Gastrocnemius medialis (tissue), 4 donors: ENCODE measurements around the gene DISC1. TPM values are rescaled to one million over a fixed set of nuclear protein-coding genes. Genes with fewer than 3 reads are reported as not detected.

ENCODE experiments used
- ATAC-seq, 2 donors: fragments of 150-250 bp; one replicate each; pipeline ENCODE4 v1.9.1; 2016
- DNase-seq, 2 donors: peaks; one replicate each; pipeline ENCODE4 v3.0.0-alpha.2; 2019
- H3K27ac ChIP-seq, 4 donors: fragments of 200-600 bp; sonication (generic); 1 replicate in 1 of 4; 2 replicates in 3 of 4; pipeline ENCODE4 v1.5.1; 2016 to 2018; ENCODE audit warnings: mild to moderate bottlenecking in 2 of 4, moderate library complexity in 1 of 4
- H3K27me3 ChIP-seq, 3 donors: fragments of 200-600 bp; sonication (generic) in 2 of 3; 1 replicate in 1 of 3; 2 replicates in 2 of 3; pipeline versions ENCODE4 v1.5.1 to v1.6.0; 2016 to 2019; ENCODE audit warnings: mild to moderate bottlenecking in 1 of 3, moderate library complexity in 1 of 3
- H3K36me3 ChIP-seq, 2 donors: fragments of 200-600 bp; sonication (generic) in 1 of 2; one replicate each; pipeline ENCODE4 v1.5.1; 2017 to 2018
- H3K4me1 ChIP-seq, 2 donors: fragments of 200-600 bp; sonication (generic) in 1 of 2; one replicate each; pipeline ENCODE4 v1.5.1; 2016 to 2017; ENCODE audit warnings: mild to moderate bottlenecking in 2 of 2
- H3K4me3 ChIP-seq, 4 donors: fragments of 200-600 bp; sonication (generic) in 3 of 4; 1 replicate in 1 of 4; 2 replicates in 3 of 4; pipeline ENCODE4 v1.5.1; 2016 to 2019; ENCODE audit warnings: mild to moderate bottlenecking in 2 of 4
- H3K9me3 ChIP-seq, 3 donors: fragments of 200-600 bp; sonication (generic) in 2 of 3; 1 replicate in 1 of 3; 2 replicates in 2 of 3; pipeline ENCODE4 v1.5.1; 2016 to 2019
- CTCF ChIP-seq, 5 experiments: fragments of 450-650 bp in 3 of 5; fragments of 200-600 bp in 2 of 5; sonication (generic) in 2 of 5; IDR thresholded peaks in 4 of 5; conservative IDR thresholded peaks in 1 of 5; 1 replicate in 4 of 5; 2 replicates in 1 of 5; pipeline ENCODE4 v1.5.1; 2016 to 2019; ENCODE audit warnings: antibody characterized with exemption in 5 of 5, mild to moderate bottlenecking in 3 of 5, moderate library complexity in 3 of 5
- POLR2A ChIP-seq, 2 donors: fragments of 450-650 bp; IDR thresholded peaks; one replicate each; pipeline ENCODE4 v1.6.1; 2017; ENCODE audit warnings: antibody characterized with exemption in 2 of 2, mild to moderate bottlenecking in 2 of 2, moderate library complexity in 2 of 2
- in situ Hi-C, 4 donors: fragments of 200-750 bp; cut with MboI; loops; one replicate each; pipeline versions ENCODE4 v1.15.0 to v1.8.0; 2017; ENCODE audit warnings: low sequenced_read_pairs in 4 of 4
- intact Hi-C: fragments of 100-400 bp; cut with DNase I; formaldehyde crosslinking; loops from one replicate; pipeline ENCODE4 v1.15.1; 2023; ENCODE audit warnings: low total_unique reads
- total RNA-seq, 4 donors: library from RNA; depleted of rRNA; stranded (reverse); fragments of >200 nt; gene quantifications; one replicate each; pipeline versions ENCODE4 v1.1.0 to v1.2.3, GENCODE V29; 2016

Gene DISC1
- total RNA-seq, 4 donors from 2014 or later, result 2.3 to 5.8 (median 2.6) TPM

- peaks cover 7 to 10% of the 10 kb centered on the region in 2 donors for H3K4me1 ChIP-seq
- H3K27ac ChIP-seq, result no peak overlapping the region
- H3K36me3 ChIP-seq, result no peaks in the 10 kb centered on the region
- no peak for ATAC-seq
- H3K4me3 ChIP-seq, result no peak overlapping the region
- intact Hi-C loops, result no loop called here
- TF ChIP-seq POLR2A (IDR thresholded peaks at IDR 0.05), result no peak
- TF ChIP-seq CTCF (IDR thresholded peaks at IDR 0.05 in 4 of 5, conservative IDR thresholded peaks at IDR 0.05 in 1 of 5), result no peak
- no peak for DNase-seq
- H3K27me3 ChIP-seq, result no peaks in the 10 kb centered on the region
- no peaks in the 10 kb centered on the region for H3K9me3 ChIP-seq
- in situ Hi-C loops, result no loop called here
These were observed 57.0 kb downstream of the DISC1 start for GRCh38 chr1:231683439-231684165.

- in situ Hi-C loops (no loop called here), intact Hi-C loops (no loop called here)
- Histone ChIP-seq H3K4me3 (no peak overlapping the region), H3K4me1 (peaks cover 7 to 10% of the 10 kb centered on the region in 2 donors), H3K27ac (peak overlapping the region in 2 of 4 donors; percentile 49 to 57), H3K36me3 (no peaks in the 10 kb centered on the region), H3K27me3 (no peaks in the 10 kb centered on the region), H3K9me3 (no peaks in the 10 kb centered on the region)
- peak; percentile 20 to 58 for DNase-seq
- TF ChIP-seq CTCF (IDR thresholded peaks at IDR 0.05 in 4 of 5, conservative IDR thresholded peaks at IDR 0.05 in 1 of 5), result no peak
- no peak for TF ChIP-seq POLR2A (IDR thresholded peaks at IDR 0.05)
- peak; percentile 81 to 89 for ATAC-seq
These were observed 58.0 kb downstream of the DISC1 start for GRCh38 chr1:231684356-231685244.

- ATAC-seq, result no peak
- TF ChIP-seq CTCF (IDR thresholded peaks at IDR 0.05 in 4 of 5, conservative IDR thresholded peaks at IDR 0.05 in 1 of 5) (no peak), POLR2A (IDR thresholded peaks at IDR 0.05) (no peak)
- no peak overlapping the region for H3K4me3 ChIP-seq
- DNase-seq, result no peak
- H3K36me3 ChIP-seq, result no peaks in the 10 kb centered on the region
- no peaks in the 10 kb centered on the region for H3K9me3 ChIP-seq
- intact Hi-C loops (no loop called here), in situ Hi-C loops (no loop called here)
- H3K27me3 ChIP-seq, result no peaks in the 10 kb centered on the region
- peaks cover 7 to 10% of the 10 kb centered on the region in 2 donors for H3K4me1 ChIP-seq
- no peak overlapping the region for H3K27ac ChIP-seq
These were observed 59.8 kb downstream of the DISC1 start for GRCh38 chr1:231686384-231686783.

- TF ChIP-seq POLR2A (IDR thresholded peaks at IDR 0.05) (no peak), CTCF (IDR thresholded peaks at IDR 0.05 in 4 of 5, conservative IDR thresholded peaks at IDR 0.05 in 1 of 5) (no peak)
- no peak overlapping the region for H3K4me3 ChIP-seq
- peaks cover 16 to 18% of the 10 kb centered on the region in 2 donors for H3K4me1 ChIP-seq
- DNase-seq (no peak), ATAC-seq (no peak)
- no peaks in the 10 kb centered on the region for H3K36me3 ChIP-seq
- intact Hi-C loops, result no loop called here
- in situ Hi-C loops, result no loop called here
- no peaks in the 10 kb centered on the region for H3K9me3 ChIP-seq
- no peaks in the 10 kb centered on the region for H3K27me3 ChIP-seq
- H3K27ac ChIP-seq, result no peak overlapping the region
These were observed 62.4 kb downstream of the DISC1 start for GRCh38 chr1:231688989-231689388.
